Stimulated activated CD4-positive, alpha-beta T cell treated with anti-CD3 and anti-CD28 coated beads, Interleukin-15, amount 100 ng/mL, for 1 hour (primary cell): ENCODE results near the gene ADGRA1.
"Not testable (repeated sequence)": the region's sequence is repeated elsewhere in the genome, so short reads cannot be mapped to it uniquely, and the experiment has no call there.

Source experiments
- DNase-seq, 2 donors: peaks; one replicate each; pipeline ENCODE4 v3.0.0-alpha.2; 2020; ENCODE audit warnings: low read depth in 1 of 2, low spot score in 1 of 2

The ADGRA1 gene

GRCh38 chr10:133175624-133176023 is 87.9 kb downstream of the ADGRA1 start:
- DNase-seq, result not testable (repeated sequence)

- DNase-seq, result no peak
These were observed 88.8 kb downstream of the ADGRA1 start for GRCh38 chr10:133176546-133176945.

GRCh38 chr10:133177380-133178157 is 89.8 kb downstream of the ADGRA1 start:
- no peak for DNase-seq

- no peak for DNase-seq
These were observed 90.8 kb downstream of the ADGRA1 start for GRCh38 chr10:133178357-133179127.

- no peak for DNase-seq
These were observed 91.4 kb downstream of the ADGRA1 start for GRCh38 chr10:133179128-133179520.

- no peak for DNase-seq
These were observed 91.9 kb downstream of the ADGRA1 start for GRCh38 chr10:133179651-133180050.

GRCh38 chr10:133180192-133180964 is 92.7 kb downstream of the ADGRA1 start:
- DNase-seq, result no peak

GRCh38 chr10:133180965-133181639 is 93.4 kb downstream of the ADGRA1 start:
- DNase-seq, result no peak
